PC-9 (cell line): ENCODE results near the gene RNU6-1.

Source experiments
- EZH2 ChIP-seq: fragments of 200-600 bp; sonication (generic); IDR thresholded peaks from 2 replicates; pipeline ENCODE4 v1.8.0; 2017; ENCODE audit warnings: antibody characterized with exemption, low read depth
- TF ChIP-seq, protein P1 (sequence below): fragments of 200-600 bp; sonication (generic); conservative IDR thresholded peaks from 2 replicates; pipeline ENCODE4 v1.6.1; 2017; ENCODE audit warnings: mixed run types, antibody characterized with exemption, mild to moderate bottlenecking, moderate library complexity

- no peak for TF ChIP-seq EZH2
- TF ChIP-seq, protein P1, sequence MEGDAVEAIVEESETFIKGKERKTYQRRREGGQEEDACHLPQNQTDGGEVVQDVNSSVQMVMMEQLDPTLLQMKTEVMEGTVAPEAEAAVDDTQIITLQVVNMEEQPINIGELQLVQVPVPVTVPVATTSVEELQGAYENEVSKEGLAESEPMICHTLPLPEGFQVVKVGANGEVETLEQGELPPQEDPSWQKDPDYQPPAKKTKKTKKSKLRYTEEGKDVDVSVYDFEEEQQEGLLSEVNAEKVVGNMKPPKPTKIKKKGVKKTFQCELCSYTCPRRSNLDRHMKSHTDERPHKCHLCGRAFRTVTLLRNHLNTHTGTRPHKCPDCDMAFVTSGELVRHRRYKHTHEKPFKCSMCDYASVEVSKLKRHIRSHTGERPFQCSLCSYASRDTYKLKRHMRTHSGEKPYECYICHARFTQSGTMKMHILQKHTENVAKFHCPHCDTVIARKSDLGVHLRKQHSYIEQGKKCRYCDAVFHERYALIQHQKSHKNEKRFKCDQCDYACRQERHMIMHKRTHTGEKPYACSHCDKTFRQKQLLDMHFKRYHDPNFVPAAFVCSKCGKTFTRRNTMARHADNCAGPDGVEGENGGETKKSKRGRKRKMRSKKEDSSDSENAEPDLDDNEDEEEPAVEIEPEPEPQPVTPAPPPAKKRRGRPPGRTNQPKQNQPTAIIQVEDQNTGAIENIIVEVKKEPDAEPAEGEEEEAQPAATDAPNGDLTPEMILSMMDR: no peak
These were observed 3.8 kb downstream of the RNU6-1 start for GRCh38 chr15:67836134-67836455.
